ENCODE measurements around the gene RXYLT1. TPM values are rescaled to one million over a fixed set of nuclear protein-coding genes. Genes with fewer than 3 reads are reported as not detected.

Gene RXYLT1
- total RNA-seq, 1 experiment from 2014 or later = 9.8 TPM

DNA sequence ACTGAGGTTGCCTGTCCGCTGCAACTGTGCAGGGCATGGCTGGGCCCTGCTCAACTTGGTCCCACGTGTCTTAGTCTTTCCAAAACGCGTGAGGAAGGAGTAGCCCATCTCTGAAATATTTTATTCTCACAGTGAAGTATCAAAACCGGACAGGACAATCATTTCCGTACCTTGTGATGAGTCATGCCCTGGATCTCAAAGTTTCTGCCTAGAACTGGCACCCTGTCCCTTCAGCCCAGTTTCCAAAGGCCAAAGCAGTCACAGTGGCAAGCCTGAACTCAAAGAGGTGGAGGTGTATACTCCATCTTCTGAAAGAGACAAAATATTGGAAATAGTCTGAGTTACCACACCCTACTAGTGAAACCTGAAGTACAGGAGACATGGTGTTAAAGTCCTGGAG lies 36.3 kb downstream of the RXYLT1 start (continued):
- no peak for TF ChIP-seq NFE2L1 (CRISPR knock-in tag; IDR thresholded peaks at IDR 0.05)
- no peak for TF ChIP-seq ZNF423 (CRISPR knock-in tag; IDR thresholded peaks at IDR 0.05)
- TF ChIP-seq FOXJ3 (CRISPR knock-in tag; IDR thresholded peaks at IDR 0.05; ENCODE audit: borderline replicate concordance) = no peak
- no peak for TF ChIP-seq JAZF1 (CRISPR knock-in tag; IDR thresholded peaks at IDR 0.05)
- TF ChIP-seq, protein P1, sequence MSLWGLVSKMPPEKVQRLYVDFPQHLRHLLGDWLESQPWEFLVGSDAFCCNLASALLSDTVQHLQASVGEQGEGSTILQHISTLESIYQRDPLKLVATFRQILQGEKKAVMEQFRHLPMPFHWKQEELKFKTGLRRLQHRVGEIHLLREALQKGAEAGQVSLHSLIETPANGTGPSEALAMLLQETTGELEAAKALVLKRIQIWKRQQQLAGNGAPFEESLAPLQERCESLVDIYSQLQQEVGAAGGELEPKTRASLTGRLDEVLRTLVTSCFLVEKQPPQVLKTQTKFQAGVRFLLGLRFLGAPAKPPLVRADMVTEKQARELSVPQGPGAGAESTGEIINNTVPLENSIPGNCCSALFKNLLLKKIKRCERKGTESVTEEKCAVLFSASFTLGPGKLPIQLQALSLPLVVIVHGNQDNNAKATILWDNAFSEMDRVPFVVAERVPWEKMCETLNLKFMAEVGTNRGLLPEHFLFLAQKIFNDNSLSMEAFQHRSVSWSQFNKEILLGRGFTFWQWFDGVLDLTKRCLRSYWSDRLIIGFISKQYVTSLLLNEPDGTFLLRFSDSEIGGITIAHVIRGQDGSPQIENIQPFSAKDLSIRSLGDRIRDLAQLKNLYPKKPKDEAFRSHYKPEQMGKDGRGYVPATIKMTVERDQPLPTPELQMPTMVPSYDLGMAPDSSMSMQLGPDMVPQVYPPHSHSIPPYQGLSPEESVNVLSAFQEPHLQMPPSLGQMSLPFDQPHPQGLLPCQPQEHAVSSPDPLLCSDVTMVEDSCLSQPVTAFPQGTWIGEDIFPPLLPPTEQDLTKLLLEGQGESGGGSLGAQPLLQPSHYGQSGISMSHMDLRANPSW (CRISPR knock-in tag; conservative IDR thresholded peaks at IDR 0.05; ENCODE audit: low read depth) = no peak
- no peak for TF ChIP-seq EMX1 (CRISPR knock-in tag; IDR thresholded peaks at IDR 0.05)
- TF ChIP-seq GTF2I (CRISPR knock-in tag; conservative IDR thresholded peaks at IDR 0.05) = no peak
- TF ChIP-seq, protein P2, sequence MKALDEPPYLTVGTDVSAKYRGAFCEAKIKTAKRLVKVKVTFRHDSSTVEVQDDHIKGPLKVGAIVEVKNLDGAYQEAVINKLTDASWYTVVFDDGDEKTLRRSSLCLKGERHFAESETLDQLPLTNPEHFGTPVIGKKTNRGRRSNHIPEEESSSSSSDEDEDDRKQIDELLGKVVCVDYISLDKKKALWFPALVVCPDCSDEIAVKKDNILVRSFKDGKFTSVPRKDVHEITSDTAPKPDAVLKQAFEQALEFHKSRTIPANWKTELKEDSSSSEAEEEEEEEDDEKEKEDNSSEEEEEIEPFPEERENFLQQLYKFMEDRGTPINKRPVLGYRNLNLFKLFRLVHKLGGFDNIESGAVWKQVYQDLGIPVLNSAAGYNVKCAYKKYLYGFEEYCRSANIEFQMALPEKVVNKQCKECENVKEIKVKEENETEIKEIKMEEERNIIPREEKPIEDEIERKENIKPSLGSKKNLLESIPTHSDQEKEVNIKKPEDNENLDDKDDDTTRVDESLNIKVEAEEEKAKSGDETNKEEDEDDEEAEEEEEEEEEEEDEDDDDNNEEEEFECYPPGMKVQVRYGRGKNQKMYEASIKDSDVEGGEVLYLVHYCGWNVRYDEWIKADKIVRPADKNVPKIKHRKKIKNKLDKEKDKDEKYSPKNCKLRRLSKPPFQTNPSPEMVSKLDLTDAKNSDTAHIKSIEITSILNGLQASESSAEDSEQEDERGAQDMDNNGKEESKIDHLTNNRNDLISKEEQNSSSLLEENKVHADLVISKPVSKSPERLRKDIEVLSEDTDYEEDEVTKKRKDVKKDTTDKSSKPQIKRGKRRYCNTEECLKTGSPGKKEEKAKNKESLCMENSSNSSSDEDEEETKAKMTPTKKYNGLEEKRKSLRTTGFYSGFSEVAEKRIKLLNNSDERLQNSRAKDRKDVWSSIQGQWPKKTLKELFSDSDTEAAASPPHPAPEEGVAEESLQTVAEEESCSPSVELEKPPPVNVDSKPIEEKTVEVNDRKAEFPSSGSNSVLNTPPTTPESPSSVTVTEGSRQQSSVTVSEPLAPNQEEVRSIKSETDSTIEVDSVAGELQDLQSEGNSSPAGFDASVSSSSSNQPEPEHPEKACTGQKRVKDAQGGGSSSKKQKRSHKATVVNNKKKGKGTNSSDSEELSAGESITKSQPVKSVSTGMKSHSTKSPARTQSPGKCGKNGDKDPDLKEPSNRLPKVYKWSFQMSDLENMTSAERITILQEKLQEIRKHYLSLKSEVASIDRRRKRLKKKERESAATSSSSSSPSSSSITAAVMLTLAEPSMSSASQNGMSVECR (CRISPR knock-in tag; IDR thresholded peaks at IDR 0.05; ENCODE audit: borderline replicate concordance) = no peak

DNA sequence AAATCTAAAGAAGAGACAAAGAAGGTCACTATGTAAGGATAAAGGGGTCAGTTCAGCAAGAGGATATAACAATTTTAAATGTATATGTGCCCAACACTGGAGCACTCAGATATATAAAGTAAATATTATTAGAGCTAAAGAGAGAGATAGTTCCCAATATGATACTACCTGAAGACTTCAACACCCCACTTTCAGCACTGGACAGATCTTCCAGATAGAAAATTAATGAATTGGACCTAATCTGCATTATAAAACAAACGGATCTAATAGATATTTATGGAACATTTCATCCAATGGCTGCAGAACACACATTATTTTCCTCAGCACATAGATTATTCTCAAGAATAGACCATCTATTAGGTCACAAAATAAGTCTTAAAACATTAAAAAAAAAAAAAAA lies 40.7 kb downstream of the RXYLT1 start:
- CTCF ChIA-PET = interaction anchor here (1.0 kb wide), 1 partner anchor 361 kb away, joined by 3 read pairs; no protein-coding TSS in a partner anchor
- H3K4me3 Mint-ChIP-seq = no peak overlapping the region
- no peaks in the 10 kb centered on the region for H3K36me3 Mint-ChIP-seq
- TF ChIP-seq ZBTB21 (CRISPR knock-in tag; IDR thresholded peaks at IDR 0.05; ENCODE audit: borderline replicate concordance) = no peak
- TF ChIP-seq NR3C1 (CRISPR knock-in tag; conservative IDR thresholded peaks at IDR 0.05; ENCODE audit: low read depth) = no peak
- TF ChIP-seq ZNF416 (CRISPR knock-in tag; IDR thresholded peaks at IDR 0.05) = no peak
- no peak for TF ChIP-seq TP53 (CRISPR knock-in tag; IDR thresholded peaks at IDR 0.05)
- TF ChIP-seq CREM (CRISPR knock-in tag; IDR thresholded peaks at IDR 0.05) = no peak
- TF ChIP-seq, protein P3, sequence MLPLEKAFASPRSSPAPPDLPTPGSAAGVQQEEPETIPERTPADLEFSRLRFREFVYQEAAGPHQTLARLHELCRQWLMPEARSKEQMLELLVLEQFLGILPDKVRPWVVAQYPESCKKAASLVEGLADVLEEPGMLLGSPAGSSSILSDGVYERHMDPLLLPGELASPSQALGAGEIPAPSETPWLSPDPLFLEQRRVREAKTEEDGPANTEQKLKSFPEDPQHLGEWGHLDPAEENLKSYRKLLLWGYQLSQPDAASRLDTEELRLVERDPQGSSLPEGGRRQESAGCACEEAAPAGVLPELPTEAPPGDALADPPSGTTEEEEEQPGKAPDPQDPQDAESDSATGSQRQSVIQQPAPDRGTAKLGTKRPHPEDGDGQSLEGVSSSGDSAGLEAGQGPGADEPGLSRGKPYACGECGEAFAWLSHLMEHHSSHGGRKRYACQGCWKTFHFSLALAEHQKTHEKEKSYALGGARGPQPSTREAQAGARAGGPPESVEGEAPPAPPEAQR (CRISPR knock-in tag; IDR thresholded peaks at IDR 0.05) = no peak
- no peak for TF ChIP-seq SMAD4 (CRISPR knock-in tag; IDR thresholded peaks at IDR 0.05)
- no peak for TF ChIP-seq RELA (CRISPR knock-in tag; IDR thresholded peaks at IDR 0.05; ENCODE audit: borderline replicate concordance)
- TF ChIP-seq, protein P4, sequence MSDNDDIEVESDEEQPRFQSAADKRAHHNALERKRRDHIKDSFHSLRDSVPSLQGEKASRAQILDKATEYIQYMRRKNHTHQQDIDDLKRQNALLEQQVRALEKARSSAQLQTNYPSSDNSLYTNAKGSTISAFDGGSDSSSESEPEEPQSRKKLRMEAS (CRISPR knock-in tag; IDR thresholded peaks at IDR 0.05) = no peak
- TF ChIP-seq, protein P5, sequence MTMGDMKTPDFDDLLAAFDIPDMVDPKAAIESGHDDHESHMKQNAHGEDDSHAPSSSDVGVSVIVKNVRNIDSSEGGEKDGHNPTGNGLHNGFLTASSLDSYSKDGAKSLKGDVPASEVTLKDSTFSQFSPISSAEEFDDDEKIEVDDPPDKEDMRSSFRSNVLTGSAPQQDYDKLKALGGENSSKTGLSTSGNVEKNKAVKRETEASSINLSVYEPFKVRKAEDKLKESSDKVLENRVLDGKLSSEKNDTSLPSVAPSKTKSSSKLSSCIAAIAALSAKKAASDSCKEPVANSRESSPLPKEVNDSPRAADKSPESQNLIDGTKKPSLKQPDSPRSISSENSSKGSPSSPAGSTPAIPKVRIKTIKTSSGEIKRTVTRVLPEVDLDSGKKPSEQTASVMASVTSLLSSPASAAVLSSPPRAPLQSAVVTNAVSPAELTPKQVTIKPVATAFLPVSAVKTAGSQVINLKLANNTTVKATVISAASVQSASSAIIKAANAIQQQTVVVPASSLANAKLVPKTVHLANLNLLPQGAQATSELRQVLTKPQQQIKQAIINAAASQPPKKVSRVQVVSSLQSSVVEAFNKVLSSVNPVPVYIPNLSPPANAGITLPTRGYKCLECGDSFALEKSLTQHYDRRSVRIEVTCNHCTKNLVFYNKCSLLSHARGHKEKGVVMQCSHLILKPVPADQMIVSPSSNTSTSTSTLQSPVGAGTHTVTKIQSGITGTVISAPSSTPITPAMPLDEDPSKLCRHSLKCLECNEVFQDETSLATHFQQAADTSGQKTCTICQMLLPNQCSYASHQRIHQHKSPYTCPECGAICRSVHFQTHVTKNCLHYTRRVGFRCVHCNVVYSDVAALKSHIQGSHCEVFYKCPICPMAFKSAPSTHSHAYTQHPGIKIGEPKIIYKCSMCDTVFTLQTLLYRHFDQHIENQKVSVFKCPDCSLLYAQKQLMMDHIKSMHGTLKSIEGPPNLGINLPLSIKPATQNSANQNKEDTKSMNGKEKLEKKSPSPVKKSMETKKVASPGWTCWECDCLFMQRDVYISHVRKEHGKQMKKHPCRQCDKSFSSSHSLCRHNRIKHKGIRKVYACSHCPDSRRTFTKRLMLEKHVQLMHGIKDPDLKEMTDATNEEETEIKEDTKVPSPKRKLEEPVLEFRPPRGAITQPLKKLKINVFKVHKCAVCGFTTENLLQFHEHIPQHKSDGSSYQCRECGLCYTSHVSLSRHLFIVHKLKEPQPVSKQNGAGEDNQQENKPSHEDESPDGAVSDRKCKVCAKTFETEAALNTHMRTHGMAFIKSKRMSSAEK (CRISPR knock-in tag; IDR thresholded peaks at IDR 0.05; ENCODE audit: borderline replicate concordance) = no peak
- TF ChIP-seq, protein P6, sequence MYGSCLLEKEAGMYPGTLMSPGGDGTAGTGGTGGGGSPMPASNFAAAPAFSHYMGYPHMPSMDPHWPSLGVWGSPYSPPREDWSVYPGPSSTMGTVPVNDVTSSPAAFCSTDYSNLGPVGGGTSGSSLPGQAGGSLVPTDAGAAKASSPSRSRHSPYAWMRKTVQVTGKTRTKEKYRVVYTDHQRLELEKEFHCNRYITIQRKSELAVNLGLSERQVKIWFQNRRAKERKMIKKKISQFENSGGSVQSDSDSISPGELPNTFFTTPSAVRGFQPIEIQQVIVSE (CRISPR knock-in tag; IDR thresholded peaks at IDR 0.05; ENCODE audit: borderline replicate concordance) = no peak
- TF ChIP-seq ATF1 (CRISPR knock-in tag; IDR thresholded peaks at IDR 0.05) = no peak
- TF ChIP-seq IRF2 (CRISPR knock-in tag; IDR thresholded peaks at IDR 0.05; ENCODE audit: borderline replicate concordance, low read depth) = no peak
- peaks cover 20% of the 10 kb centered on the region for H3K9me3 Mint-ChIP-seq
- no peak overlapping the region for H3K27ac Mint-ChIP-seq
- POLR2A ChIA-PET = no interaction called here
- peaks cover 18% of the 10 kb centered on the region for H3K27me3 Mint-ChIP-seq (ENCODE audit: low read depth)
- peaks cover 5% of the 10 kb centered on the region for H3K4me1 Mint-ChIP-seq
- no peak for ATAC-seq
- no peak for DNase-seq (ENCODE audit: low spot score)
